ENCODE results near the gene OTUB1. TPM values are rescaled to one million over a fixed set of nuclear protein-coding genes. Genes with fewer than 3 reads are reported as not detected.

The OTUB1 gene
- polyA plus RNA-seq, 2 donors: 54.6 to 91.5 TPM

Other genes with a start within 250 kb of the OTUB1 start
- gene ZFTA, start 217.7 kb upstream of the OTUB1 start, polyA plus RNA-seq: 1 to 10 TPM; 2.6 to 3.3 TPM
- 10 to 100 TPM in 1 of 2 donors, 1 to 10 TPM in 1; 5.9 to 10.2 TPM for gene SPINDOC, start 173.0 kb upstream of the OTUB1 start, polyA plus RNA-seq
- gene MARK2, start 147.3 kb upstream of the OTUB1 start, polyA plus RNA-seq: 10 to 100 TPM; 29.5 to 29.9 TPM
- under 1 TPM; 0.13 to 0.24 TPM for gene RCOR2, start 69.3 kb upstream of the OTUB1 start, polyA plus RNA-seq
- 10 to 100 TPM in 1 of 2 donors, 1 to 10 TPM in 1; 8.5 to 11.8 TPM for gene NAA40, start 47.4 kb upstream of the OTUB1 start, polyA plus RNA-seq
- 1,000 to 10,000 TPM in 1 of 2 donors, 100 to 1,000 TPM in 1; 737 to 1,011 TPM for gene COX8A, start 11.8 kb upstream of the OTUB1 start, polyA plus RNA-seq
- under 1 TPM; 0.04 to 0.08 TPM for gene FLRT1, start 49.5 kb downstream of the OTUB1 start, polyA plus RNA-seq
- gene MACROD1, start 179.7 kb downstream of the OTUB1 start, polyA plus RNA-seq: 10 to 100 TPM; 25.6 to 75.6 TPM
- gene STIP1, start 199.7 kb downstream of the OTUB1 start, polyA plus RNA-seq: 10 to 100 TPM; 60.0 to 69.4 TPM
- 1 to 10 TPM; 4.4 to 5.8 TPM for gene FERMT3, start 220.3 kb downstream of the OTUB1 start, polyA plus RNA-seq
- gene TRPT1, start 239.7 kb downstream of the OTUB1 start, polyA plus RNA-seq: 10 to 100 TPM; 44.9 to 61.1 TPM
- gene NUDT22, start 239.8 kb downstream of the OTUB1 start, polyA plus RNA-seq: 10 to 100 TPM; 49.5 to 55.1 TPM
- gene DNAJC4, start 244.1 kb downstream of the OTUB1 start, polyA plus RNA-seq: 10 to 100 TPM; 31.2 to 53.7 TPM
- gene VEGFB, start 248.1 kb downstream of the OTUB1 start, polyA plus RNA-seq: 10 to 100 TPM; 34.6 to 48.1 TPM